HFF-Myc (cell line): Measurements from ENCODE around the gene ZNF792.
"Not testable (repeated sequence)": the region's sequence is repeated elsewhere in the genome, so short reads cannot be mapped to it uniquely, and the experiment has no call there.

Source experiments
- DNase-seq: peaks from one replicate; pipeline ENCODE4 v3.0.0-alpha.2; 2011; ENCODE audit warnings: low read depth; ENCODE audit errors: extremely low read depth
- H3K4me3 ChIP-seq: replicated peaks from 2 replicates; pipeline ENCODE4 v1.5.1; 2011; ENCODE audit warnings: low read depth, mild to moderate bottlenecking, control low read depth, low read length
- CTCF ChIP-seq: IDR thresholded peaks from 2 replicates; pipeline ENCODE4 v1.5.1; 2012; ENCODE audit warnings: mild to moderate bottlenecking, low read depth, low read length, control low read depth; ENCODE audit errors: missing control alignments

ZNF792 gene

GRCh38 chr19:34982275-34982674 lies 18.2 kb upstream of the ZNF792 start:
- DNase-seq = no peak
- H3K4me3 ChIP-seq = no peak overlapping the region
- no peak for TF ChIP-seq CTCF

- DNase-seq = no peak
These were observed 16.0 kb upstream of the ZNF792 start for GRCh38 chr19:34979819-34980640.

GRCh38 chr19:34976611-34977010 lies 12.6 kb upstream of the ZNF792 start:
- H3K4me3 ChIP-seq = no peak overlapping the region
- DNase-seq = no peak
- TF ChIP-seq CTCF = no peak

More at GRCh38 chr19:34979819-34980640, 16.0 kb upstream of the ZNF792 start:
- no peak overlapping the region for H3K4me3 ChIP-seq
- no peak for TF ChIP-seq CTCF

GRCh38 chr19:34975056-34975455 lies 11.0 kb upstream of the ZNF792 start:
- H3K4me3 ChIP-seq = no peak overlapping the region
- DNase-seq = no peak
- no peak for TF ChIP-seq CTCF

- no peak for DNase-seq
- TF ChIP-seq CTCF = no peak
- H3K4me3 ChIP-seq = no peak overlapping the region
These were observed 10.6 kb upstream of the ZNF792 start for GRCh38 chr19:34974646-34975045.

- no peak overlapping the region for H3K4me3 ChIP-seq
- TF ChIP-seq CTCF = no peak
- no peak for DNase-seq
These were observed 8.2 kb upstream of the ZNF792 start for GRCh38 chr19:34972163-34972705.

- not testable (repeated sequence) for DNase-seq, H3K4me3 ChIP-seq
These were observed 6.3 kb upstream of the ZNF792 start for GRCh38 chr19:34970185-34970780.
